K562 (cell line): ENCODE measurements around the gene GAS2L2.

Experiments
- FOXP4 ChIP-seq: sonication (generic); formaldehyde crosslinking; IDR thresholded peaks from 2 replicates; pipeline ENCODE4 v1.8.0; 2022; ENCODE audit warnings: mild to moderate bottlenecking, missing genetic modification reagents, borderline replicate concordance
- POLR2AphosphoS5 ChIP-seq: IDR thresholded peaks from 2 replicates; pipeline ENCODE4 v1.6.1; 2011; ENCODE audit warnings: mild to moderate bottlenecking, low read depth, low read length, moderate library complexity; ENCODE audit not compliant: control insufficient read depth, insufficient read depth
- SP1 ChIP-seq: sonication (generic); formaldehyde crosslinking; IDR thresholded peaks from 2 replicates; pipeline ENCODE4 v1.8.1; 2022; ENCODE audit warnings: mild to moderate bottlenecking, missing genetic modification reagents
- TAL1 ChIP-seq: fragments of 450-650 bp; IDR thresholded peaks from 2 replicates; pipeline ENCODE4 v1.6.1; 2016; ENCODE audit warnings: mild to moderate bottlenecking
- TBP ChIP-seq: optimal IDR thresholded peaks from 2 replicates; pipeline ENCODE3; 2011; ENCODE audit warnings: low read depth, low read length, improper control_type of control experiment
- ZBTB33 ChIP-seq: sonication (generic); formaldehyde crosslinking; IDR thresholded peaks from 2 replicates; pipeline ENCODE4 v1.8.1; 2023; ENCODE audit warnings: mild to moderate bottlenecking, missing genetic modification reagents
- ZNF274 ChIP-seq: IDR thresholded peaks from 2 replicates; pipeline ENCODE4 v1.6.1; 2011; ENCODE audit warnings: low read depth, mild to moderate bottlenecking, low read length, moderate library complexity, borderline replicate concordance
- ZNF311 ChIP-seq: fragments of 250-450 bp; sonication (Bioruptor Pico); IDR thresholded peaks from 2 replicates; pipeline ENCODE4 v1.4.0; 2020; ENCODE audit warnings: mild to moderate bottlenecking, moderate library complexity

GRCh38 chr17:35766489-35766877 lies 13.4 kb upstream of the GAS2L2 start:
- TF ChIP-seq TBP (no peak), ZNF311 (CRISPR knock-in tag) (no peak), ZNF274 (no peak), POLR2AphosphoS5 (no peak), SP1 (CRISPR knock-in tag) (no peak), FOXP4 (no peak), TAL1 (no peak), ZBTB33 (CRISPR knock-in tag) (no peak)
